H9 (cell line): ENCODE data around the gene DNAI2. TPM values are rescaled to one million over a fixed set of nuclear protein-coding genes. Genes with fewer than 3 reads are reported as not detected.

ENCODE experiments used
- DNase-seq: peaks from one replicate; pipeline ENCODE4 v3.0.0-alpha.2; 2017
- H2AFZ ChIP-seq: one replicate; pipeline ENCODE4 v1.6.1; 2013; ENCODE audit warnings: mild to moderate bottlenecking, low read length, control low read depth, moderate library complexity
- H2AK5ac ChIP-seq: 2 replicates; pipeline ENCODE4 v1.6.1; 2013; ENCODE audit warnings: low read length, control low read depth, mixed read lengths; ENCODE audit not compliant: insufficient read length
- H2BK120ac ChIP-seq: one replicate; pipeline ENCODE4 v1.6.1; 2013; ENCODE audit warnings: low read depth, mild to moderate bottlenecking, low read length, control low read depth, inconsistent platforms; ENCODE audit not compliant: poor library complexity, severe bottlenecking
- H2BK12ac ChIP-seq: 2 replicates; pipeline ENCODE4 v1.6.1; 2013; ENCODE audit warnings: low read length, control low read depth, mixed read lengths, low read depth; ENCODE audit not compliant: insufficient read length
- H2BK15ac ChIP-seq: 2 replicates; pipeline ENCODE4 v1.6.1; 2013; ENCODE audit warnings: low read depth, low read length, control low read depth
- H2BK20ac ChIP-seq: one replicate; pipeline ENCODE4 v1.6.1; 2013; ENCODE audit warnings: low read depth, mild to moderate bottlenecking, low read length, control low read depth, inconsistent platforms; ENCODE audit not compliant: poor library complexity, severe bottlenecking
- H2BK5ac ChIP-seq: 2 replicates; pipeline ENCODE4 v1.6.1; 2013; ENCODE audit warnings: low read length, control low read depth, mixed read lengths; ENCODE audit not compliant: insufficient read length
- H3K14ac ChIP-seq: 2 replicates; pipeline ENCODE4 v1.6.1; 2013; ENCODE audit warnings: low read length, control low read depth; ENCODE audit not compliant: insufficient read depth
- H3K18ac ChIP-seq: 2 replicates; pipeline ENCODE4 v1.6.1; 2013; ENCODE audit warnings: low read depth, mild to moderate bottlenecking, mixed read lengths, low read length, control low read depth; ENCODE audit not compliant: insufficient read length
- H3K23ac ChIP-seq: 2 replicates; pipeline ENCODE4 v1.6.1; 2013; ENCODE audit warnings: low read length, control low read depth, mixed read lengths, low read depth; ENCODE audit not compliant: insufficient read length
- H3K23me2 ChIP-seq: 2 replicates; pipeline ENCODE4 v1.6.1; 2013; ENCODE audit warnings: low read depth, mild to moderate bottlenecking, mixed read lengths, low read length, control low read depth; ENCODE audit not compliant: insufficient read length, poor library complexity, severe bottlenecking
- H3K27ac ChIP-seq: 2 replicates; pipeline ENCODE4 v1.5.1; 2013; ENCODE audit warnings: low read length, control low read depth, mixed read lengths, low read depth; ENCODE audit not compliant: insufficient read length
- H3K27me3 ChIP-seq: 2 replicates; pipeline ENCODE4 v1.6.1; 2013; ENCODE audit warnings: low read length, control low read depth, inconsistent platforms; ENCODE audit not compliant: insufficient read depth
- H3K4ac ChIP-seq: 2 replicates; pipeline ENCODE4 v1.6.1; 2013; ENCODE audit warnings: low read depth, mild to moderate bottlenecking, control low read depth, inconsistent platforms, low read length, moderate library complexity
- H3K4me1 ChIP-seq: 2 replicates; pipeline ENCODE4 v1.6.1; 2013; ENCODE audit warnings: low read length, control low read depth, inconsistent platforms; ENCODE audit not compliant: insufficient read depth
- H3K4me2 ChIP-seq: 2 replicates; pipeline ENCODE4 v1.6.1; 2013; ENCODE audit warnings: low read length, control low read depth, mixed read lengths; ENCODE audit not compliant: insufficient read length, insufficient read depth
- H3K56ac ChIP-seq: 2 replicates; pipeline ENCODE4 v1.6.1; 2013; ENCODE audit warnings: low read depth, mild to moderate bottlenecking, mixed read lengths, low read length, control low read depth; ENCODE audit not compliant: insufficient read length
- H3K79me1 ChIP-seq: 2 replicates; pipeline ENCODE4 v1.6.1; 2013; ENCODE audit warnings: low read depth, mild to moderate bottlenecking, moderate library complexity, low read length, control low read depth, inconsistent platforms; ENCODE audit not compliant: insufficient read depth, poor library complexity, severe bottlenecking
- H3K79me2 ChIP-seq: 2 replicates; pipeline ENCODE4 v1.6.1; 2013; ENCODE audit warnings: low read length, control low read depth, inconsistent platforms; ENCODE audit not compliant: insufficient read depth
- H3K9ac ChIP-seq: 2 replicates; pipeline ENCODE4 v1.6.1; 2013; ENCODE audit warnings: low read length, control low read depth, mixed read lengths; ENCODE audit not compliant: insufficient read length; ENCODE audit errors: extremely low read depth
- H3K9me3 ChIP-seq: one replicate; pipeline ENCODE4 v1.6.1; 2013; ENCODE audit warnings: low read depth, low read length, inconsistent platforms; ENCODE audit not compliant: control insufficient read depth
- H3T11ph ChIP-seq: one replicate; pipeline ENCODE4 v1.6.1; 2013; ENCODE audit warnings: mild to moderate bottlenecking, low read length, control low read depth, inconsistent platforms
- H4K20me1 ChIP-seq: one replicate; pipeline ENCODE4 v1.6.1; 2013; ENCODE audit not compliant: control insufficient read depth, insufficient read length, insufficient read depth
- H4K5ac ChIP-seq: 2 replicates; pipeline ENCODE4 v1.6.1; 2013; ENCODE audit warnings: low read depth, mild to moderate bottlenecking, mixed read lengths, low read length, control low read depth; ENCODE audit not compliant: insufficient read length
- H4K8ac ChIP-seq: replicated peaks from 2 replicates; pipeline ENCODE4 v1.6.1; 2013; ENCODE audit warnings: low read length, control low read depth, mixed read lengths, low read depth; ENCODE audit not compliant: insufficient read length
- H4K91ac ChIP-seq: 2 replicates; pipeline ENCODE4 v1.6.1; 2013; ENCODE audit warnings: low read depth, mild to moderate bottlenecking, moderate library complexity, mixed read lengths, low read length, control low read depth; ENCODE audit not compliant: insufficient read length
- H3K27ac Mint-ChIP-seq, 3 experiments: 2 replicates in 2 of 3; 3 replicates in 1 of 3; pipeline ENCODE4 v1.8.0; 2020 to 2021; ENCODE audit warnings: mixed read lengths in 3 of 3, mild to moderate bottlenecking in 1 of 3, moderate library complexity in 1 of 3
- H3K27me3 Mint-ChIP-seq: 2 replicates; pipeline ENCODE4 v1.8.0; 2021; ENCODE audit warnings: low read depth, mild to moderate bottlenecking, moderate library complexity, mixed read lengths
- H3K36me3 Mint-ChIP-seq, 3 experiments: 2 replicates in 2 of 3; 3 replicates in 1 of 3; pipeline ENCODE4 v1.8.0; 2020 to 2021; ENCODE audit warnings: low read depth in 3 of 3, mixed read lengths in 3 of 3; ENCODE audit not compliant: insufficient read depth in 1 of 3
- H3K4me1 Mint-ChIP-seq, 2 experiments: 2 replicates each; pipeline ENCODE4 v1.8.0; 2020; ENCODE audit warnings: mixed read lengths in 2 of 2
- H3K4me3 Mint-ChIP-seq, 2 experiments: 2 replicates in 1 of 2; 3 replicates in 1 of 2; pipeline ENCODE4 v1.8.0; 2020 to 2021; ENCODE audit warnings: mild to moderate bottlenecking in 2 of 2, mixed read lengths in 2 of 2, moderate library complexity in 1 of 2
- H3K9me3 Mint-ChIP-seq, 2 experiments: 2 replicates in 1 of 2; 3 replicates in 1 of 2; pipeline ENCODE4 v1.8.0; 2020; ENCODE audit warnings: mild to moderate bottlenecking in 2 of 2, mixed read lengths in 2 of 2, moderate library complexity in 1 of 2
- CTCF ChIP-seq: fragments of 200-600 bp; sonication (generic); conservative IDR thresholded peaks from 3 replicates; pipeline ENCODE4 v1.8.0; 2021; ENCODE audit warnings: antibody characterized with exemption, mild to moderate bottlenecking
- WGBS: extraction: QIAGEN DNeasy Blood & Tissue Kit; methylation state at CpG from one replicate; pipeline ENCODE4 v1.1.7; 2013; ENCODE audit warnings: missing lambda C conversion rate, low lambda C conversion rate, mixed read lengths; ENCODE audit not compliant: insufficient read length; ENCODE audit errors: extremely low coverage; 5-methylcytosine and 5-hydroxymethylcytosine counted together
- total RNA-seq: library from RNA; stranded (reverse); gene quantifications from 2 replicates; pipeline ENCODE4 v1.2.1, GENCODE V29; 2021

Gene DNAI2
- total RNA-seq, 1 experiment from 2014 or later: not detected

GRCh38 chr17:74339537-74340195 is 65.6 kb downstream of the DNAI2 start:
- Mint-ChIP-seq H3K27ac (no peak overlapping the region), H3K27me3 (peaks cover 29% of the 10 kb centered on the region), H3K9me3 (no peaks in the 10 kb centered on the region), H3K4me3 (no peak overlapping the region), H3K36me3 (no peaks in the 10 kb centered on the region), H3K4me1 (peaks cover 30 to 53% of the 10 kb centered on the region in 2 experiments)
- H3K27me3 ChIP-seq: no peaks in the 10 kb centered on the region
- no peak overlapping the region for H2BK12ac ChIP-seq
- no peaks in the 10 kb centered on the region for H3K79me2 ChIP-seq
- no peak overlapping the region for H3K23ac ChIP-seq
- no peak overlapping the region for H2AFZ ChIP-seq
- no peak overlapping the region for H4K91ac ChIP-seq
- peaks cover 2% of the 10 kb centered on the region; the same call in 1 of the 2 replicates for H3K4me1 ChIP-seq
- H3T11ph ChIP-seq: no peak overlapping the region
- H2BK20ac ChIP-seq: no peak overlapping the region
- no CpG with 5 or more reads among the region's 19 CpGs for WGBS
- H3K23me2 ChIP-seq: no peaks in the 10 kb centered on the region
- no peaks in the 10 kb centered on the region for H3K79me1 ChIP-seq
- H3K14ac ChIP-seq: no peak overlapping the region
- no peak overlapping the region for H2BK15ac ChIP-seq
- H4K5ac ChIP-seq: no peak overlapping the region
- no peak overlapping the region for H3K4me2 ChIP-seq
- no peak overlapping the region for H4K8ac ChIP-seq
- no peaks in the 10 kb centered on the region for H4K20me1 ChIP-seq
- no peak for DNase-seq
- H2BK5ac ChIP-seq: no peak overlapping the region
- no peak for TF ChIP-seq CTCF
- no peak overlapping the region for H2BK120ac ChIP-seq
- H3K9me3 ChIP-seq: no peaks in the 10 kb centered on the region
- no peak overlapping the region for H3K18ac ChIP-seq
- no peak overlapping the region for H3K9ac ChIP-seq
- H3K56ac ChIP-seq: no peak overlapping the region
- H3K4ac ChIP-seq: no peak overlapping the region
- H2AK5ac ChIP-seq: no peak overlapping the region
- H3K27ac ChIP-seq: no peak overlapping the region
